HG02571 (cell line): ENCODE measurements around the gene VPS45.
"Not testable (repeated sequence)": the region's sequence is repeated elsewhere in the genome, so short reads cannot be mapped to it uniquely, and the experiment has no call there.

ENCODE experiments used
- ATAC-seq: cut with Tn5 transposase; IDR thresholded peaks from one replicate; pipeline ENCODE4 v1.9.1; 2021; ENCODE audit warnings: mild to moderate bottlenecking, moderate library complexity; ENCODE audit not compliant: unreplicated experiment

The VPS45 gene

GRCh38 chr1:150067184-150068108 lies at the start of gene VPS45:
TSS of gene VPS45 (plus strand) at chr1:150067776. CDS start at chr1:150067858, 82 bp downstream.
- ATAC-seq = peak; percentile 92

- ATAC-seq = no peak
These were observed 49.4 kb upstream of the VPS45 start for GRCh38 chr1:150018165-150018564.

- ATAC-seq = no peak
These were observed 46.9 kb upstream of the VPS45 start for GRCh38 chr1:150020711-150021110.

- ATAC-seq = no peak
These were observed 46.3 kb upstream of the VPS45 start for GRCh38 chr1:150021191-150021694.

- no peak for ATAC-seq
These were observed 45.2 kb upstream of the VPS45 start for GRCh38 chr1:150022357-150022756.

GRCh38 chr1:150024156-150024555 lies 43.4 kb upstream of the VPS45 start:
- ATAC-seq = no peak

- no peak for ATAC-seq
These were observed 39.3 kb upstream of the VPS45 start for GRCh38 chr1:150028322-150028721.

GRCh38 chr1:150034336-150034735 lies 33.2 kb upstream of the VPS45 start:
- ATAC-seq = no peak

GRCh38 chr1:150049926-150050325 lies 17.6 kb upstream of the VPS45 start:
- ATAC-seq = no peak

GRCh38 chr1:150051089-150051373 lies 16.5 kb upstream of the VPS45 start:
- ATAC-seq = no peak

GRCh38 chr1:150051905-150052412 lies 15.6 kb upstream of the VPS45 start:
- ATAC-seq = not testable (repeated sequence)

- no peak for ATAC-seq
These were observed 13.7 kb upstream of the VPS45 start for GRCh38 chr1:150053926-150054325.

GRCh38 chr1:150055507-150055906 lies 12.1 kb upstream of the VPS45 start:
- ATAC-seq = not testable (repeated sequence)

- no peak for ATAC-seq
These were observed 11.2 kb upstream of the VPS45 start for GRCh38 chr1:150056407-150056806.

GRCh38 chr1:150060260-150060659 lies 7.3 kb upstream of the VPS45 start:
- no peak for ATAC-seq

- no peak for ATAC-seq
These were observed 5.9 kb upstream of the VPS45 start for GRCh38 chr1:150061632-150062101.

GRCh38 chr1:150062113-150062512 lies 5.5 kb upstream of the VPS45 start:
- no peak for ATAC-seq

- ATAC-seq = no peak
These were observed 2.2 kb upstream of the VPS45 start for GRCh38 chr1:150065184-150065871.

- no peak for ATAC-seq
These were observed 1.2 kb upstream of the VPS45 start for GRCh38 chr1:150066328-150066727.

GRCh38 chr1:150066838-150067183 lies 765 bp upstream of the VPS45 start:
- peak; percentile 32 for ATAC-seq

GRCh38 chr1:150068109-150068435 lies 496 bp downstream of the VPS45 start:
- ATAC-seq = no peak

GRCh38 chr1:150069923-150070322 lies 2.3 kb downstream of the VPS45 start:
- ATAC-seq = no peak
